Measurements from ENCODE around the gene MYBBP1A. TPM values are rescaled to one million over a fixed set of nuclear protein-coding genes. Genes with fewer than 3 reads are reported as not detected.
A peak's percentile ranks its signal among the peaks of the same experiment; 100 is the strongest.

Gene MYBBP1A
- total and polyA plus RNA-seq, 2 experiments from 2014 or later: 23.7 to 44.1 TPM

DNA sequence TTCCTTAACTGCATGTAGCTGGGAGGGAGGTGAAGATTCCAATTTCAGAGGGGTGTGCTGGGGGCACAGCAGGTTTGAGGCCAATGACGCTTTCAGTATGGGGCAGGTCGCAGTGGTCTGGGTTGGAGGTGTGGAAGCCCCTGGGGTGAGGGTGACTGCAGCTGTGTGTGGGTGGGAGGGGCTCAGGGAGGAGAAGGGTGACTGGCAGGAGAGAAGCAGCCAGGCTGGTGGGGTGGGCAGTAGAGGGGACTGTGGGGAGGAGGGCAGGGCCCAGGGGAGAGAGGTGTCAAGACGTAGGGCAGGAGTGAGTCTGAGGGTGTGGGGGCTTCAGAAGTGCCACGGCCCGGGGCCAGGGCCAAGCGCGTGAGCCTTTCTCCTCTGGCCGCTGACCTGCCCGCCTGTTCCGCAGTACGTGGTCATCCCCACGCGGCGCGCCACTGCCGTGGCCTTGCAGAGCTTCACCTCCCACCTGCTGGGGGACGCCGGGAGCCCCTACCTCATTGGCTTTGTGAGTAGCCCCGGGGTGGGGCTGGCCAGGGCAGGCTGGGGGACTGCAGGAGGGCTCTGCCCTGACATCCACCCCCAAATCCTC lies 19.4 kb downstream of the MYBBP1A start:
- DNase-seq (ENCODE audit: low spot score): no peak
- Histone ChIP-seq H2AFZ (no peak overlapping the region), H3K27ac (no peak overlapping the region), H3K36me3 (replicated peaks; ENCODE audit: insufficient read depth, low read depth) (no peaks in the 10 kb centered on the region), H3K27me3 (no peaks in the 10 kb centered on the region), H3K4me1 (ENCODE audit: insufficient read depth) (peaks cover 10% of the 10 kb centered on the region), H4K20me1 (ENCODE audit: insufficient read depth, poor library complexity, severe bottlenecking) (no peaks in the 10 kb centered on the region), H3K4me3 (no peak overlapping the region), H3K9me2 (replicated peaks; ENCODE audit: insufficient read depth) (no peaks in the 10 kb centered on the region), H3K9me3 (ENCODE audit: low read depth) (no peaks in the 10 kb centered on the region), H3K79me2 (no peaks in the 10 kb centered on the region), H3K4me2 (peak overlapping the region; percentile 53)
- TF ChIP-seq, protein P1, sequence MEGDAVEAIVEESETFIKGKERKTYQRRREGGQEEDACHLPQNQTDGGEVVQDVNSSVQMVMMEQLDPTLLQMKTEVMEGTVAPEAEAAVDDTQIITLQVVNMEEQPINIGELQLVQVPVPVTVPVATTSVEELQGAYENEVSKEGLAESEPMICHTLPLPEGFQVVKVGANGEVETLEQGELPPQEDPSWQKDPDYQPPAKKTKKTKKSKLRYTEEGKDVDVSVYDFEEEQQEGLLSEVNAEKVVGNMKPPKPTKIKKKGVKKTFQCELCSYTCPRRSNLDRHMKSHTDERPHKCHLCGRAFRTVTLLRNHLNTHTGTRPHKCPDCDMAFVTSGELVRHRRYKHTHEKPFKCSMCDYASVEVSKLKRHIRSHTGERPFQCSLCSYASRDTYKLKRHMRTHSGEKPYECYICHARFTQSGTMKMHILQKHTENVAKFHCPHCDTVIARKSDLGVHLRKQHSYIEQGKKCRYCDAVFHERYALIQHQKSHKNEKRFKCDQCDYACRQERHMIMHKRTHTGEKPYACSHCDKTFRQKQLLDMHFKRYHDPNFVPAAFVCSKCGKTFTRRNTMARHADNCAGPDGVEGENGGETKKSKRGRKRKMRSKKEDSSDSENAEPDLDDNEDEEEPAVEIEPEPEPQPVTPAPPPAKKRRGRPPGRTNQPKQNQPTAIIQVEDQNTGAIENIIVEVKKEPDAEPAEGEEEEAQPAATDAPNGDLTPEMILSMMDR (IDR thresholded peaks at IDR 0.05; ENCODE audit: poor library complexity): no peak
- TF ChIP-seq EZH2 (IDR thresholded peaks at IDR 0.05; ENCODE audit: borderline replicate concordance) (no peak), EZH2phosphoT487 (IDR thresholded peaks at IDR 0.05; ENCODE audit: low read depth, severe bottlenecking, unreplicated experiment) (no peak)
- WGBS (ENCODE audit: low lambda C conversion rate, missing lambda C conversion rate): 81% methylated on average over 12 of the region's 19 CpGs

DNA sequence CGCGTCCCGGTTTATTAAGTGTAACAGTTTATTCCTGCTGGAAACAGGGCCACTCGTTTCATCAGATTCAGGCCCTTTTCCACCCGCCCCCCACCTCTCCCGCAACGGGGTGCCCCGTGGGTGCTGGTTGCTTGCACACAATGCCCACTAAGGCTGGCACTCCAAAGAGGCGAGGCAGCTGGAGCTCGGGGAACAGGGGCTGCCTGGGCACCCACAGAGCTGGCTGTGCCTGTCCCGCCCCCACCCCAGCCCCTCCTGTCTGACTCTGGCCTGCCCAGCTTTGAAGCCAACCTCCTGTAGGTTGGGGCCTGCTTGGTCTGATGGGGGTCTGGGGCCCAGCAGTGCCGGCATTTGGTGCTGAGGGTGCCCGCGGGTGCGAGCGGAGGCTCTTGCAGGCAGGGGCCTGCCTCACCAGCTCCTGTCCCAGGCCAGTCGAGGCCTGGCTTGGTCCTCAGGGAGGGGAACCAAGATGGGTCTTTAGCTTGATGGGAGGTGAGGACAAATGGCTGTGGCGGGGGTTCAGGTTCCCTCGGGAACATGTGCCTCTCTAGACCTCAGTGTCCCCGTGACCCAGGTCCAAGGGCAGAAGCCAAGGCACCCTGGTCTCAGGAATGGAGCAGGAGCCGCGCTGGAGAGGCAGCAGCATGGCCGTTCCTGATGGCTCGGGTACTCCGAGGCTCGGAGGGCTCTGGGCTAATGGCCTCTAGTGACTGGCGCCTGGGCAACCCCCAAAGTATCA lies 20.1 kb downstream of the MYBBP1A start:
- H3K4me3 ChIP-seq: no peak overlapping the region
- peaks cover 10% of the 10 kb centered on the region for H3K4me1 ChIP-seq (ENCODE audit: insufficient read depth)
- no peak overlapping the region for H3K4me2 ChIP-seq
- H3K36me3 ChIP-seq (replicated peaks; ENCODE audit: insufficient read depth, low read depth): no peaks in the 10 kb centered on the region
- H4K20me1 ChIP-seq (ENCODE audit: insufficient read depth, poor library complexity, severe bottlenecking): no peaks in the 10 kb centered on the region
- no peaks in the 10 kb centered on the region for H3K9me3 ChIP-seq (ENCODE audit: low read depth)
- WGBS (ENCODE audit: low lambda C conversion rate, missing lambda C conversion rate): 92% methylated on average over 23 of the region's 27 CpGs
- TF ChIP-seq, protein P1 (IDR thresholded peaks at IDR 0.05; ENCODE audit: poor library complexity): no peak
- TF ChIP-seq EZH2 (IDR thresholded peaks at IDR 0.05; ENCODE audit: borderline replicate concordance) (no peak), EZH2phosphoT487 (IDR thresholded peaks at IDR 0.05; ENCODE audit: low read depth, severe bottlenecking, unreplicated experiment) (no peak)
- H2AFZ ChIP-seq: no peak overlapping the region
- no peaks in the 10 kb centered on the region for H3K79me2 ChIP-seq
- no peaks in the 10 kb centered on the region for H3K9me2 ChIP-seq (replicated peaks; ENCODE audit: insufficient read depth)
- no peak overlapping the region for H3K27ac ChIP-seq
- no peak for DNase-seq (ENCODE audit: low spot score)
- H3K27me3 ChIP-seq: no peaks in the 10 kb centered on the region

- TF ChIP-seq EZH2phosphoT487 (IDR thresholded peaks at IDR 0.05; ENCODE audit: low read depth, severe bottlenecking, unreplicated experiment): no peak
- no peak for TF ChIP-seq EZH2 (IDR thresholded peaks at IDR 0.05; ENCODE audit: borderline replicate concordance)
- TF ChIP-seq, protein P1 (IDR thresholded peaks at IDR 0.05; ENCODE audit: poor library complexity): no peak
- H3K27me3 ChIP-seq: no peaks in the 10 kb centered on the region
- H3K79me2 ChIP-seq: no peaks in the 10 kb centered on the region
- no peak overlapping the region for H3K4me2 ChIP-seq
- H3K4me1 ChIP-seq (ENCODE audit: insufficient read depth): peaks cover 10% of the 10 kb centered on the region
- H3K9me3 ChIP-seq (ENCODE audit: low read depth): no peaks in the 10 kb centered on the region
- H2AFZ ChIP-seq: no peak overlapping the region
- H3K27ac ChIP-seq: no peak overlapping the region
- H3K36me3 ChIP-seq (replicated peaks; ENCODE audit: insufficient read depth, low read depth): no peaks in the 10 kb centered on the region
- WGBS (ENCODE audit: low lambda C conversion rate, missing lambda C conversion rate): 83% methylated on average over 17 of the region's 17 CpGs
- DNase-seq (ENCODE audit: low spot score): no peak
- no peaks in the 10 kb centered on the region for H3K9me2 ChIP-seq (replicated peaks; ENCODE audit: insufficient read depth)
- no peak overlapping the region for H3K4me3 ChIP-seq
- no peaks in the 10 kb centered on the region for H4K20me1 ChIP-seq (ENCODE audit: insufficient read depth, poor library complexity, severe bottlenecking)
Measured at GRCh38 chr17:4534515-4534914, 20.7 kb downstream of the MYBBP1A start.

Data from hepatocyte (in vitro differentiated cells).